ENCODE measurements around the gene TSC22D4.

TSC22D4 gene

DNA sequence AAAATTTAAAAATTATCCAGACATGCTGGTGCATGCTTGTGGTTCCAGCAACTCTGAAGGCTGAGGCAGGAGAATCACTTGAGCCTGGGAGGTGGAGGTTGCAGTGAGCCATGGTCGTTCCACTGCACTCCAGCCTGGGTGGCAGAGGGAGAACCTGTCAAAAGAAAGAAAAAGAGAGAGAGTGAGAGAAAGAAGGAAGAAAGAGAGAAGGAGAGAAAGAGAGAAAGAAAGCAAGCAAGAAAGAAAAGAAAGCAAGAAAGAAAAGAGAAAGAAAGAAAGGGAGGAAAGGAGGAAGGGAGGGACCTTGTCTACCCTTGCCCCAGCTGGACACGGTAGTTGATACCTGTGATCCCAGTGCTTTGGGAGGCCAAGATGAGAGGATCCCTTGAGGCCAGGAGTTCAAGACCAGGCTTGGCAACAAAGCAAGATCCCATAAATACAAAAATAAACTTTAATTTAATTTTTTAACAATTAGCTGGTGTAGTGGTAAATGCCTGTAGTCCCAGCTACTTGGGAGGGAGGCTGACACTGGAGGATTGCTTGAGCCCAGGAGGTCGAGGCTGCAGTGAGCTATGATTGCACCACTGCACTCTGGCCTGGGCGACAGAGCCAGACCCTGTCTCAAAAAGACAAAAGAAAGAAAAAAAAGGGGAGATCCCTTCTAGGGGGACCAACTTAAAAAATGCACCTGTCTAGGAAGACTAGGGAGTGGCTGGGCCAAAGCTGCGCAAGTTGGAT is 13.9 kb upstream of the TSC22D4 start:
- DNase-seq (ENCODE audit: low spot score) = no peak

GRCh38 chr7:100491192-100491578 is 12.2 kb upstream of the TSC22D4 start:
- no peak for DNase-seq (ENCODE audit: low spot score)

GRCh38 chr7:100490483-100491191 is 11.6 kb upstream of the TSC22D4 start:
- DNase-seq (ENCODE audit: low spot score) = no peak

DNA sequence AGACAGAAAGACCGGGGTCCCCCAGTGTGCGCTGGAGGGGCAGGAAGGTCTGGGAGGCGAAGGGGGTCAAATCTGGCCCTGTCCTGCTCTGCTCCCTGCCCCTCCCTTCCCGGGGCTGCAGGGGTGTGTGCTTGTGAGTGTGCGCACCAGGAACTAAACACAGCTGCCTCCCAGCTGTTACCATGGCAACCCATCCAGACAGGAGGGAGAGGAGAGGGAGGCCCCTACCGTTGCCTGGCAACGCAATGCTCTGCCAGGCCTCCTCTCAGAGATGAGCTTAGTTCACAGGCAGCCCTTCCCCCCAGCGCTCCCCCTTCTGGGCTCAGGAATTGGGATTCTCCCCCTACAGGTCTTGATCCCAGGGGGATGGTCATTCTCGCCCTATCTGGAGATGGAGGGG is 10.8 kb upstream of the TSC22D4 start:
- no peak for DNase-seq (ENCODE audit: low spot score)

- DNase-seq (ENCODE audit: low spot score) = no peak
These were observed 10.1 kb upstream of the TSC22D4 start for GRCh38 chr7:100489121-100489520.

GRCh38 chr7:100488333-100489095 is 9.5 kb upstream of the TSC22D4 start:
- no peak for DNase-seq (ENCODE audit: low spot score)

DNA sequence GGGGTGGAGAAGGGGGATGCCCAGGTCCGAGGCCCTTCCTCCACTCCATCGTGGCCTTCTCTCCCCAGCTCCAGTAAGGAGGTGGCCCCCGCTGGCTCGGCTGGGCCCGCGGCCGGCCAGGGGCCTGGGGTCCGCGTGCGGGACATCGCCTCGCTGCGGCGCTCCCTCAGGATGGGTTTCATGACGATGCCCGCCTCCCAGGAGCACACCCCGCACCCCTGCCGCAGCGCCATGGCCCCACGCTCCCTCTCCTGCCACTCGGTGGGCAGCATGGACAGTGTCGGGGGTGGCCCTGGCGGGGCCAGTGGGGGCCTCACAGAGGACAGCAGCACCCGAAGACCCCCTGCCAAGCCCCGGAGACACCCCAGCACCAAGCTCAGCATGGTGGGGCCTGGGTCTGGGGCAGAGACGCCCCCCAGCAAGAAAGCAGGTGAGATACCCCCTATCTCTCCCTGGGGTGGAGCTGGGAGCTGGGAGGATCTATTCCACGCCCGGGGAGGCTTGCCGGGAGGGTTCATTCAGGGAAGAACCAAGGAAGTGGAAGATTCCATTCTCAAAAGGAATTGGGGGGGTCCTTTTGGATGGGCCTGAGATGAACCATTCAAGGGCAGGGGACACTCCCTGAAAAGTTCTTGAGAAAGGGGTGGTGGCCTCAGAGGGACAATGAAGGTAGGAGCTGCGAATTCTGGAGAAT is 7.9 kb upstream of the TSC22D4 start:
- DNase-seq (ENCODE audit: low spot score) = no peak

DNA sequence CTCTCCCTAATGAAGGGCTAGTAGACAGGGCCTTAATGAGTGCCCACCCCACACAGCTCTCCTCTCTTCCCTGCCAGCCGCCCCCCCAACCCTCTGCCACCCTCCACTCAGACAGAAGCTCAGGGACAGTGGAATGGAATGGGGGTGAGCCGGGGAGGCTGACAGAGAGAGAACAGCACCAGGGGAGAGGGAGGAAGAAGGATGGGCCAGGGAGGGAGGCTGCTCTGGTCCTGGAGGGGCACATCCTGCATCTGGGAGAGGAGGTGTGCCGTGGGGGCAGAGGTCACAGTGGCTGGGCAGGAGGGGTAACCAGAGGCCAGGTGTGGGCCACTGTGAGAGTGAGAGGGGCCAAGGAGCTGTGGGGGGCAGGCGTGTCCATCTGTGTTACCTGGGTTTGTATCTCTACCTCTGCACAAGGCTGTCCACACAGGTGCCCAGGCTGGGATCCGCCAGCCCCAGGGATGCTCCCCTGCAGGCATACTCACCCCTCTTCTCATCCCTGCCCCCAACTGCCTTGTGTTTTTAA is 7.2 kb upstream of the TSC22D4 start:
- DNase-seq (ENCODE audit: low spot score) = no peak

DNA sequence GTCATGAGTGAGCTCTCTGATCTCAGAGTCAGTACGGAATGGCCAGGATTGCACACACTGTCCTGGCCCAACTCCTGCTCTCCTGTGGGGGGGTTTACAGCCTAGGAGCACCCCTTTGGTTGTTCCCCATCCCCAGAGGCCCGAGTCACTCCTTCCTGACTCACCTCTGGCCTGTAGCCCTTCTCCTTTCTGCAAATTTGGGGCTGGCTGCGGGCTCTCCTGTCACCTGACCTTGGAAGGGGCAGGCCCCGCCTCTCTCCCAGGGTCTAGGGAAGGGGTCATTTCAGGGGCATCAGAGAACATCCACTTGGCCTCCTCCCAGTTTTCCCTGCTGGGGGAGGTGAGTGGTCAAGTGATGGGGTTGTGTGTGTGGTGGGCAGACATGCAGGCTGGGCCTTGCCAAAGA is 6.5 kb upstream of the TSC22D4 start:
- DNase-seq (ENCODE audit: low spot score) = no peak

- DNase-seq (ENCODE audit: low spot score) = no peak
These were observed 5.6 kb upstream of the TSC22D4 start for GRCh38 chr7:100484673-100485045.

DNA sequence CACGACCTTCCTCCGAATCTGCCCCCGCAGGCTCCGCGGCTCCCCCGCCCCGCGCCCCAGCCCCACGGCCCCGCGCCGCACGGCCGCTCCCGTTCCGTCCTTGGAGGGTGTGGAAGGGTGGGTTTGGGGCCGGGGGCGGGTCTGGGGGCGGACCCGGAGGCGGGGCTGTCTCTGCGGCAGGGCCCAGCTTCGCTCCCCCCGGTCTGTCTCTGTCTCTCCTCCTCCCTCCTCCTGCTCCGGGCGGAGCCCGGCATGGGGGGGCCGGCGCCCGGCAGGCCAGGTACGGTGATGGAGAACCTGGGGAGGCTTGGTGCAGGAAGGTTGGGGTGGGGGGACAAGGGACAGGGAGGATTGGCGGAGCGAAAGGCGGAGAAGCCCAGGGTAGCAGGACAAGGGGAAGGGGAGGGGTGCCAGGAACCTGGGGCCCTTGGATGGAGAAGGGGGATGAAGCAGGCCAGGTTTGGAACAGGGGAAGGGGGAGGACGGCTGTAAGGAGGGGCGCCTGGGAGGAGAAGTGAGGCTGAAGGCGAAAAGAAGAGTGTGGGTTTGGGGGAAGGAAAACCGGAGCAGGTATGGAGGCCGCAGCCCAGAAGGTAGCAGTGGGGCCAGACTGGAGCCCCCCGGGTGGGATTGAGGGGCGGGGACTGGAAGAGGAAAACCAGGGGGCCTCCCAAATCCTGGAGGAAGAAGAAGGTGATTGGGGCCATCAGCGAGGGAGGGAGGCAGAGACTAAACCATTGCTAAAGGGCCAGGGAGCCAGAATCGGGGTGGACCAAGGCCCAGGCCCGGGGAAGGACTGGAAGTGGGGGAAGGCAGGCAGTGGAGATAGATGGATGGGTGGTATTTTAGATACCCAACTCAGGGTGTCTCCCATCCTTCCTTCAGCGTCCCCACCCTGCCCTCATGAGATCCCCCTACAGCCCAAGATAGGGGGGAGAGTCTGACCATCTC is 5.0 kb upstream of the TSC22D4 start, which contains the start of gene NYAP1:
Gene NYAP1 (plus strand): TSS at position 206 of the 951 bp plus-strand sequence. CDS start 1,385 bp downstream, outside the sequence.
- peak; percentile 72 for DNase-seq (ENCODE audit: low spot score)

DNA sequence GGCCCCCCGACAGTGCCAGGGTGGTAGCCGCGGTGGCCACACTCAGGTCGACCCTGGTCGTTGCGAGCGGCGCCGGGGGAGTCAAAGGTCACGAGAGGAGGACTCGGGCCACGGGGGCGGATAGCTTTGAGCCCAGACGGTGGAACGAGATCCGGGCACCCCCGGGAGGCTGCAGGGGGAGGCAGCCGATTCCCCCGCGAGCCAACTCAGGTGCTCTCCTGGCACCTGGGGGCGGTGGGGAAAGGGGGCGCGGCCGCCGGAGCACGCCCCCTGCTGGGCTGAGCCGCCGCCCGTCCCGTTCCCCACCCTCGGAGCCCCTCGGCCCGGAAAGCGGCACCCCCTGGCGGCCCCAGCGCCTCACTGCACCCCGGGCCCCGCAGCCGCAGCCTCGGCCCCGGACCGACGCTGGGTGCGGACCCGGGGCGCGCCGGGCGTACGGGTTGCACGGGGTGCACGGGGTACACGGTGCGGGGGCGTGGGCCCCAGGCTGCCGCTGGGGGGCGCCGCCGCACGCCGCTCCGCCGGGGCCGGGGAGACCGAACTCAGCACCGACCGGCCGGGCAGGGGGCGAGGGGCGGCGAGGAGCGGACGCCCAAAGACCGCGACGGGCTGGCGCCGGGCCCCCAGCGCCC is 4.2 kb upstream of the TSC22D4 start:
- DNase-seq (ENCODE audit: low spot score) = peak; percentile 76

DNA sequence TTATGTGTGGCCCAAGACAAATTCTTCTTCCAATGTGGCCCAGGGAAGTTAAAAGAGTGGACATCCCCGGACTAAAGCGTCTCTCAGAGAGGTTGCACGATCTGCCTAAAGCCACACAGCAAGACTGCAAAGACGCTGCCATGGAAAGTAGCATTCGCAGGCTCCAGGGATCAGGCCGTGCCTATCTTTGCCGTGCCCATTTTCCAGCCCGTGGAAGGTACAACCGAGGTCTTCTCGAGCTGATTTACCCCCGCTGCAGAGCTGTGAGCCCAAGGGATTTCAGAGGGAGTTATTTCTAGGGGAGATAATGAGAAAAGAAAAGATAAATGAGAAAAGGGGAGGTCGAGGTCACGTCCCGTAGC is 3.7 kb upstream of the TSC22D4 start:
- no peak for DNase-seq (ENCODE audit: low spot score)

GRCh38 chr7:100481466-100481865 is 2.5 kb upstream of the TSC22D4 start:
- no peak for DNase-seq (ENCODE audit: low spot score)

DNA sequence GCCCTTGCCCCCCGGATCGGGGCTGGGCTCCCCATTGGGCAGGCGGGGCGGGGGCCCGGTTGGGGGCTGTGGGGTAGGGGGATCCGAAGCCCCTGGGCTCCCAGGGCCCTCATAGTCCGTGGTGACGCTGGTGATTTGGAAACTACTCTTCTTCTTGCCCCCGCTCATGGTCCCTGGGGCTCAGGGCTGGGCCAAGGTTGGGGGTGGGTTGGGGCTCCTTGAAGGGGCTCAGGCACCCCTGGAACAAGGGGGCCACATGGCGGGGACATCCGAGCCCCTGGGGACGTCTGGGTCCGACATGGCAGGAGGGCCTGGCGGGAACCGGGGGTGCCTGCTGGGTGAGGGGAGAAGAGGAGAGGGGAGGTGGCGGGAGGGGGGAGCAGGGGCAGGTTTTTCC is 1.1 kb downstream of the TSC22D4 start:
- DNase-seq (ENCODE audit: low spot score) = no peak

- no peak for DNase-seq (ENCODE audit: low spot score)
These were observed 1.8 kb downstream of the TSC22D4 start for GRCh38 chr7:100476903-100477870.

DNA sequence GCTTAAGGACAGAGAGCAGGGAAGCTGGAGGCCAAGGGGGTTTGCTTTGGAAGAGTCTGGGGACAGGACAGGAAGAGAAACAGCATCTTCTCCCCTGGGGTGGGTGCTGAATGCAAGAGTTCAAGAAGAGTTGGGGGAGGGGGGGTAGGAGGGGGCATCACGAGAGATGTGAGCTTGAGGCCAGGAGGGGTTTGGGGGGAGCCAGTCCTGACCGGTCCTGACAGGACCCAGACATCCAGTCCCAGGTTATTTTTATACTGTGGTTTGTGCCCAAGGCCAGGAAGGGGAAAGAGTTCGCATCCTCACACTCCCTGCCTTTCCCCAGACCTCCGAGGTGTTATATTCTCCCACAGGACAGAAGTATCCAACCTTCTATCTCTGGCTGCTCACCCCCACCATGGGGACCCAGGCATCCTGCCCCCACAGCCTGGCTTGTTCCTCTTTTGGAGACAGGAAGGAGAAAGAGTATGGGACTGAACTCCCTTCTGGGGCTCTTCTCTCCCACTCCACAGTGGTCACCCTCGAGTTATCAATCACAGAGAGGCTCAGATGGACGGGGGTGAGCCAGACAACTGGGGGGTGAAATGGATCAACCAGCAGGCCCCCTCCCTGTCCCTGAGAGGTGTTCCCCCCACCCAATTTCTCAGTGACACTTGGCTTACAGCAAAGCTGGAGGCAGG is 2.8 kb downstream of the TSC22D4 start:
- no peak for DNase-seq (ENCODE audit: low spot score)

GRCh38 chr7:100475549-100475948 is 3.5 kb downstream of the TSC22D4 start:
- no peak for DNase-seq (ENCODE audit: low spot score)
